GM19099 (cell line): ENCODE results near the gene SIL1.

Experiments
- POLR2A ChIP-seq: IDR thresholded peaks from 3 replicates; pipeline ENCODE4 v1.6.1; 2011; ENCODE audit warnings: low read depth; ENCODE audit not compliant: insufficient read length; ENCODE audit errors: extremely low read depth

Gene SIL1

DNA sequence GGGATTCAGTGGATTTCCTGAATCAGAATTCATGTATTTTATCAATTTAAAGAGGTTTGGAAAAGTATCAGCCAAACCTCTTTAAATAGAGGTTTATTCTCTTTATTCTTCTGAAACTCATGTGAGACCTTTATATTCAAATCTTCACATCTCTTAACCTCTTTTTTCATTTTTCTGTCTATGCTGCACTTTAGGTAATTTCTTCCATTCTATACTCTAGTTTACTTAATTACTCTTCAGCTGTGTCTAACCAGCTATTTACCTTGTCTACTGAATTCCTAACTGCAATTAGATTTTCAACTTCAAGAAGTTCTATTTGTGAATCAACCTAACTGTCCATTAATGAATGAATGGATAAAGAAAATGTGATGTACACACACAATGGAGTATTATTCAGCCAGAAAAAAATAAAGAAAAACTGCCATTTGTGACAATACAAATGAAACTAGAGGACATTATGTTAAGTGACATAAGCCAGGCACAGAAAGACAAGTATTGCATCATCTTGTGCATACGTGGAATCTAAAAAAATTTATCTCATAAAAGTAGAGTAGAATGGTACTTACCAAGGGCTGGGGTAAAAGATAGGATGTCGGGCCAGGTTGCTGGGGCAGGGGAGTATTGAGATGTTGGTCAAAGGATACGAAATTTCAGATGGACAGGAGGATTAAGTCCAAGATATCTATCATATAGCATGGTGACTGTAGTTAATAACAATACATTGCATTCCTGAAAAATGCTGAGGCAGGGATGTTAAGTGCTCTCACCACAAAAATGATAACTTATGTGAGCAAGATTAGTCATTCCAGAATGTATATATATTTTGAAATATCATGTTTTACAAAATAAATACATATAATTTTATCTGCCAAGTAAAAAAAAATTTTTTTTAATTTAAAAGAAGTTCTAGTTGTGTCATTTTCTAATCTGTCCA is 193.5 kb downstream of the SIL1 start:
- no peak for TF ChIP-seq POLR2A

DNA sequence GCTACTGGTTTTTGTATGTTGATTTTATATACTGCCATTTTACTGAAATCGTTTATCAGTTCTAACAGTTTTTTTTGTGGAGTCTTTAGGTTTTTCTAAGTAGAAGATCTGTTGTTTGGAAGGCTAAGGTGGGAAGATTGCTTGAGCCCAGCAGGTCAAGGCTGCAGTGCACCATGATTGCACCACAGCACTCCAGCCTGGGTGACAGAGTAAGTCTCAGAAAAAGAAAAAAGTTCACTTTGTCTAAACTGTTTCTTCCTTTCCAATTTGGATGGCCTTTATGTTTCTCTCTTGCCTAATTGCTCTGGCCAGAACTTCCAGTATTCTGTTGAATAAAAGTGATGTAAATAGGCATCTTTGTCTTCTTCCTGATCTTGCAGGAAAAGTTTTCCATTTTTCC is 198.5 kb downstream of the SIL1 start:
- TF ChIP-seq POLR2A = no peak

DNA sequence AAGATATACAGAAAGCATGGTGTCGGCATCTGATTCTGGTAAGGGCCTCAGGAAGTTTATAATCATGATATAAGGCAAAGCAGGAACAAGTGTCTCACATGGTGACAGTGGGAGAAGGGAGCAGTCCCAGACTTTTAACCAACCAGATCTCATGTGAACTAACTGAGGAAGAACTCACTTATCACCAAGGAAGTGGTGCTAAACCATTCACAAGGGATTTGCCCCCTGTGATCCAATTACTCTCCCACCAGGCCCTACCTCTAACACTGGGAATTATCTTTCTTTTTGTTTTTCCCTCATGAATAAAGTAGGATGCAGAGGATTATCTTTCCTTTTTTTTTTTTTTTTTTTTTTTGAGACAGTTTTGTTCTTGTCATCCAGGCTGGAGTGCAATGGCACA is 199.6 kb downstream of the SIL1 start:
- TF ChIP-seq POLR2A = no peak

DNA sequence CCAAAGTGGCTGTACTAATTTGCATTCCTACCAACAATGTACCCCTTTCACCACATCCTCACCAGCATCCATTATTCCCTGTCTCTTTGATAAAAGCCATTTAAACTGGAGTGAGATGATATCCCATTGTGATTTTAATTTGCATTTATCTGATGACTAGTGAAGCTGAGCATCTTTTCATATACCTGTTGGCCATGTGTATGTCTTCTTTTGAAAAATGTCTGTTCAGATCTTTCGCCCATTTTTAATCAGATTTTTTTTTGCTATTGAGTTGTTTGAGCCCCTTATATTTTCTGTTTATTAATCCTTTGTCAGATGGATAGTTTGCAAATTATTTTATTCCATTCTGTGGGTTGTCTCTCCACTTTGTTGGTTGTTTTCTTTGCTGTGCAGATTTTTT is 202.0 kb downstream of the SIL1 start:
- TF ChIP-seq POLR2A = no peak

DNA sequence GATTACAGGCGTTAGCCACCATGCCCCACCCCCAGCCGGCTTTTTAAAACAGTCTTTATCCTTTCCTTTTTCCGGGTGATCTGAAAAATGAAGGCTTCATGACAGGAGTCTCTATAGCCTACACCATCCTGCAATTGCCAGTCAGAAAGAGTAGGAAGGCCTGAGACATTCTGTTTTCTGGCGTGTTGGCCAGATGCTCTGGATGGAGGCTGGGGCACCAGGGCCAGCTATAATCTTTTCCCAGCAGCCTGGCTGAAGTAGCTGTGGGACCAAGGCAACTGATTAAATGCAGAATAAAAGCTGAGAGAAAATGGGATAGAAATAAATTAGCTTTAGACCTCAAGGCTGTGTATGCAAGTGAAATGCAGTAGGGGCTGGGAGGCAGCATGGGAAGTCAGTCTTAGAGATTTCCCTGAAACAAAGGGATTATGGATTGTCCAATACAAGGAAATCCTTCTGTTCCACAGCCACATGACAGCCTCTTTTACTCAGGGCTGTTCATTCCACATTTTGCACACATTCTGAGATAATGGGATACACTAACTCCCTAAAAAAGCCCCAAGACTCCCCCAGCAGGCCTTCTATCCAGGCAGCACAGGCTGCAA is 207.1 kb downstream of the SIL1 start:
- TF ChIP-seq POLR2A = no peak

DNA sequence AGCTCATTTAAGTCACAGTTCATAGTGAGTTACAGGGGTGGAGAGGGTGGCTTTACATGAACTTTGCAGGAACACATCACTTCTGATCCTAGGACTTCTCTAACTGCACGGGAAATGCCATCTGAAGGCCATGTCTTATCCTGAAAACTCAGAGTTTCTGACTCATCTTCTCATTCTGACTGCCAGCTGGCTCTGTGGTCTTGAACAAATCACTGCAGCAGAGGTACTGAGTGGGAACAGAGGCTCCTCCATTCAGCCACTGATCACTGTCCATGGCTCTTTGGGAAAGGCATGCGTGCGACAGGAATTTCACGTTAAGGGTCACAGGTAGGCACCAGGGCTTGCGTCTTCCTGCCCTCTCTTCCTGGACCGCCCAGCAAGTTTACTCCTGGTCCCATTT is 208.4 kb downstream of the SIL1 start:
- TF ChIP-seq POLR2A = no peak

DNA sequence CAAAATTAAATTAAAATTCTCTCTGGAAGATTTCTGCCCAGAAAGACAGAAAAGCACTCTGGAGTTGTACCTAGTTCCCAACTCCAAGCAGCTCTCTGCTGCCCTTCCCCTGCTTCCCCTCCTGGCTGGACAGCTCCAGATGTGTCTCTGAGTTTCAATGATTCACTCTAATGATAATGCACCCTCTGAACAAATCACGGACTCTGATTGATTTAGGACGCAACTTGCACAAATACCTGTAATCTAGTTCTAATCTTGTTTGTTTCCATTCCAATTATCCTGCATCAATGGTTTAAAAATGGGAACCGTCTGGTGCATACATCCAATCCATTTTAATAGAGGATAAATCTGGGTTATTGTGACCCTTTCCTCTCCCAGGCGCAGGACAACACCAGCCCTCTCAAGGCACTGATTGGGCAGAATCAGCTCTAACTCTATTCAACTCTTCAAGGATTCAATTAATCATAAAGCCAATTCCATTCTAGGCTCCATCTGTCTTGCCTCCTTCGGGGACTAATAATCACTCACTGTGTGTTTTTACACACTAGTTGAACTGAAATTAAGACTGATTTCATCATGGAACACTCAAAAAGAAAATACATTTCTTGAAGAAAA is 211.9 kb downstream of the SIL1 start:
- TF ChIP-seq POLR2A = no peak

DNA sequence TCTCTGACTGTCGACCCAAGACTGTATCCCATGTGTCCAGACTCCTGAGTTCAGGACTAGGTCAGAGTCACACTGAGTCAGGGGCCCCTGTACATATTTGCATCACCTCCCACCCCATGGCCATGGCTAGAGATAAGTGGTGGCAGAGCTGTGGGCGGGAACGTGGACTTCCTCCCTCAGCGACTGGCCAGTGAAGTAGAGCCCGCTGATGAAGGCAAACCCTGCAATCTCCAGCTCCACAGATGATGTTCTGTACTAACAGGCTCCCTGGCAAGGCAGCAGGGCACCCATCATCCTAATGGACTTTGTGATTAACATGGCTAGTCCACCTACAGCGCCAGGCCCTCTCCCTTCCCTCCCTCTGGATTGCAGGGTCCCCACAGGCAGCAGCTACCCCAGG is 212.5 kb downstream of the SIL1 start:
- no peak for TF ChIP-seq POLR2A

DNA sequence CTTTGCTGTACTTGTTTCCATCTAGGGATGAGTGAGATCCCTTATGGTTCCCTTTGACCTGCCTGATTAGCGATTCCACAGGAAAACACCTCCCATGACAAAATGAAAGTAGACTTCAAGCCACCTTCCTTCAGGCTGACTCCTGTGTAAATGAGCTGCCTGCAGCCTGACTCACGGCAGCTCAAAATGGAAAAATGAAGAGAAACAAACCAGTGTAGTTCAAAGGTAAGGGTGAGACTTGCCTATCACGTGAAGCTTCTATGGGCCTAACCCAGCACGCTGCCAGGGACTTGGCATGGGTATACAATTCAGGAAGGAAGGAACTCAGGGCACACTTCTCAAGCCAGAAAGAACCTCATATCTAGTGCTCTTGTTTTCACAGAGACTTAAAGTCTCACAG is 212.9 kb downstream of the SIL1 start:
- no peak for TF ChIP-seq POLR2A

DNA sequence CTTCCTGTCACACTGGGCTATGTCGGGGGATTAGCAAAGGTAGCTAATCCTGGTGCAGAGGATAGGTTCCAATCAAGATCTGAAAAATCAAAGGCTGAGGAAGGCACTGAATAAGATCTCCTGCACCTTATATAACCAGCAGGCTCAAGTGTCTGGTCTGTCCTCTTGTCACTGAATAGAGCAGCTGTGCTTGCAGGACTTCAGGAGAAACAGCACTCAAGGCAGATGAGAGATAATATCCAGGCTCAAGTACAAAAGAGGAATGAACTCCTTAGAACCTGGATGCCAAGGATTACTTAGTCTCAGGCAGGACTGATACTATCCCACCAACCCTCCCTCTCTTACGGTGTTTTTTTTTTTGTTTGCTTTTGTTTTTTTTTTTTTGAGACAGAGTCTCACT is 214.2 kb downstream of the SIL1 start:
- TF ChIP-seq POLR2A = no peak

DNA sequence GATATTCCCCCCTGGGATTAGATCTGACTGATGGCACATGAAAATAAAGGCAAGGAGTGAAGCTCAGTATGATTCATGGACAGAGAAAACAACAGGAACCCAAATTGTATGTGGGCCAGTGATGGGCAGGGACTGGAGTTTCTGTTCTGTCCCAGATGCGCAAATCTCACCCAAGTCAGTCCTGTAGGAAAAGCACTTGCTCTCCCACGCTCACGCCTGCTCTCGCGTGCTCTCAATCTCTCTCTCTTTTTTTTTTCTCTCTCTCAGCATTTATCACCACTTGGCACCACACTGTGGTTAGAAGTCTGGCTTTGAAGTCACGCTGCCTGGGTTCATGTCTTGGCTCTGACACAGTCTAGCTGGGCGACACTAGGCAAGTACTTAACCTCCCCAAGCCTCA is 216.6 kb downstream of the SIL1 start:
- TF ChIP-seq POLR2A = no peak

DNA sequence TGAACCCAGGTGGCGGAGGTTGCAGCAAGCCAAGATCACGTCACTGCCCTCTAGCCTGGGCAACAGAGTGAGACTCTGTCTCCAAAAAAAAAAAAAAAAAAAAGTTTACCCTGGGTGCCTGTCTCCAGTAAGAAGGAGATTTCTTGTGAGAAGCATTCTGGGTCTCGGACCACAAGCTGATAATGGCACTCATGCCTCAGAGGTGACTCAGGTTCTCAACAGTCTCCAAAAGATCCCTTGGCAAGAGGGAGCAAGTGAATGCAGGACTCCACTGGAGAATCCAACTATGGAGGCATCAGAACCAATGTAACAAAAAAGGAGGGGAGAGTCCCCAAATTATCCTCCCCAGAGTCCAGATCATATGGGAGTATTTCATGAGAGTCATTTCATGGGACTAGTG is 217.0 kb downstream of the SIL1 start:
- no peak for TF ChIP-seq POLR2A

DNA sequence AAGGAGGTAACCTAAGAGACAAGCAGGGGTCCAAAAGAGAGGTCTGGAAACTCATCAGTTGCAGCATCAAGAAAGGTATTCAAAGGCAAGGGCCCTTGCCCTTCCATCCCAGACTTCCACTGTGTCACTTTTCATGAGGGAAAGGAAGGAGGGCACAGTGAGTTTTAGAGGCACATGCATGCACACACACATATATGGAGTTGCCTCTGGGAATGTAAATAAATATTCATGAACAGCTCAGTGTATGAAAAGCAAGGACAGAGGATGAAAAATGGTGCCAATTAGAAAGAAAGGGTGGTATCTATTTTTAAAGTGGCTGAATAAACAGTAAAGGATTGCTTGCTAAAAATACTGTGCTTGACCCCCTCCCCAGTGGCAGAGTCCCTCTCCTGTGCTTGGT is 217.7 kb downstream of the SIL1 start:
- TF ChIP-seq POLR2A = no peak

DNA sequence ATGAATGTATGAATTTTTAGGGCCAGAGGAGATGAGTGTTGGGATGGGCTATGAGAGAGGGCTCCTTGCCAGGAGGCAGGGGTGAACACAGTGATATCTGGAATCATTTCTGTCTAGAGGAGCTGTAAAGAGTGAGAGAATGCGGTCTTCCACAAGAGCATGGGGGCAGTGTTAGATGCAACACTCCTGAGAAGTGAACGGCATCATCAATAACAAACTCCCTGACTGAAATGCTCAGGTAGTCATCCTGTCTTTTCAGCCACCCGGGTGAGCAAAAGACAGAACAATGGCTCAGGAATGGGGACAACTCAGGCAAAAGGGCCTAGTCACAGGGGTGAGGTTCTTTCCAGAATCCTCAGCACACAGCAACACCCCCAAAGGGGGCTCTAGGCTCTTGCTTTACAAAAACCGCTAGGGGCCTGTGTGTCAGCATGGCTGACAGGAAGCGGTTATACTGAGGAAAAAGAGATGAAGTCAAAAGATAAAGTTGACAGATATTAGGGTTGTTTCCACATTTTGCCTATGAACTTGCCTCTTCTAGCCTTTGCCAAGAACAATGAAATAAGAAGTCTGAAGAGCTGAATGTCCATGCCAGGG is 218.4 kb downstream of the SIL1 start:
- no peak for TF ChIP-seq POLR2A

DNA sequence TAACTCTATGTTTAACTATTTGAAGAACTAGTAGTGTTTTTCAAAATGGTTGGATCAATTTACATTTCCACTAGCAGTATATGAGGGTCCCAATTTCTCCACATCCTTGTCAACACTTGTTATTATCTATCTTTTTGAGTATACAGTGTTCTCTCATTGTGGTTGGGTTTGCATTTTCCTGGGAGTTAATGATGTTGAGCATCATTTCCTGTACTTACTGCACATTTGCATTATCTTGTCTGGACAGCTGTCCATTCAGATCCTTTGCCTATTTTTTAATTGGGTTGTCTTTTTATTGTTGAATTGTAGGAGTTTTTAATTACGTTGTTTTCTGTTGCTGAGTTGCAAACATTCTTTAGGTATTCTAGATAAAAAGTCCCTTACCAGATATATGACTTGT is 219.6 kb downstream of the SIL1 start:
- no peak for TF ChIP-seq POLR2A

DNA sequence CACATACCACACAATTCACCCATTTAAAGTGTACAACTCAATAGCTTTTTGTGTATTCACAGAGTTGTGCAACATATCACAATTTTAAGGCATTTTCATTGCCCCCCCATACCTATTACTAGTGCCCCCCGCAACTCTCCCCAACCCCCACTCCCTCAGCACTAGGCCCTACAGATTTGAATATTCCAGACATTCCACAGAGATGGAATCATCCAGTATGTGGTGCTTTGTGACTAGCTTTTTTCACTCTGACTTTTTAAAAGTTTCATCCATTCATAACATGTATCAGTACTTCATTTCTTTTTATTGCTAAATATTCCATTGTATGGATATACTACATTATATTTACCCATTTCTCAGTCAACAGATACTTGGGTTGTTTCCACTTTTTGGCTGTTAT is 220.1 kb downstream of the SIL1 start:
- no peak for TF ChIP-seq POLR2A
